Esophagus squamous epithelium (tissue), 4 donors: ENCODE data around the gene TTLL3.

Source experiments
- POLR2A ChIP-seq, 4 donors: fragments of 450-650 bp; IDR thresholded peaks; one replicate each; pipeline ENCODE4 v1.6.1; 2017; ENCODE audit warnings: antibody characterized with exemption in 4 of 4, mild to moderate bottlenecking in 4 of 4, moderate library complexity in 3 of 4
- TF ChIP-seq, protein P1 (sequence below), 6 experiments: fragments of 450-650 bp in 4 of 6; fragments of 200-600 bp in 2 of 6; sonication (generic) in 2 of 6; IDR thresholded peaks; one replicate each; pipeline ENCODE4 v1.5.1; 2016 to 2019; ENCODE audit warnings: antibody characterized with exemption in 6 of 6, mild to moderate bottlenecking in 4 of 6, moderate library complexity in 4 of 6

DNA sequence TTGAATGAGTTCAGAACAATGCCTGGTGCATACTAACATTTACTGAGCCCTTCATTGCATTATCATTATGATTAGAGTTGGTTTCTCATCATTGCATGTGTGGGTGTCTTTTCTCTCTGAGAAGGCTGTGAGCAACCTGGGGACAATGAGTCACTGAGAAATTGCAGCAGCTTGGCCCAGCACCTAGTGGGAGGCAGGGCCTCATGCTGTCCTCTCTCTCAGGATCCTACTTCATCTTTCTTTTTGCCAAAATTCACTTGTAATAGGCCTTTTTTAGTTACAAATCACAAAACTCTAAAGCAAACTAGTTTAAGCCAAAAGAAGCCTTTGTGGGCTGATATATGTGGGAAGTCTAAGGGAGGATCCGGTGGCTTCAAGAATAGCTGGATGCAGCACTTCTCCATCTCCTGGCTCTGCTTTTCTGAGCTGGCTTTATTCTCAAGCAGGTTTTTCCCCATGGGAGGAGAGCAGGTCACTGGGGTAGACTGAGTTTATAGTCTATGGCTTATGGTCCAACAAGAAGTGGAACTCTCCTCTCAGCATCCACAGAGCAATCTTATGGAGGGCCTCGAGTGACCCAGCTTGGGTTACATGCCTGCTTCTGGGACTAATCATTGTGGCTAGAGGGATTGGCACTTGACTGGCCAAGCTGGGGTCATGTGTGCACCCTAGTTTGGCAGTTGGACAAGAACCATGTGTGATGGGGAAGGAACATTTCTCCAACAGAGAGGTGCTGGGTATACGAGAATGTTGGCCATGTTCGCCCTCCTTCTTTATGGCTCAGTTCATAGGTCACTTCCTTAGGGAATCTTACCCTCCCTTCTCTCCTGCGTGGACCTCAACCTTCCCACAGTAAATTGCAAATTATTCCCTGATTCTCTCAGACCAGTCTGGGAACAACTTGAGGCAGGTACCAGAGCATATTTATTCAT, 31.7 kb upstream of the TTLL3 start:
- TF ChIP-seq POLR2A (IDR thresholded peaks at IDR 0.05): no peak
- TF ChIP-seq, protein P1, sequence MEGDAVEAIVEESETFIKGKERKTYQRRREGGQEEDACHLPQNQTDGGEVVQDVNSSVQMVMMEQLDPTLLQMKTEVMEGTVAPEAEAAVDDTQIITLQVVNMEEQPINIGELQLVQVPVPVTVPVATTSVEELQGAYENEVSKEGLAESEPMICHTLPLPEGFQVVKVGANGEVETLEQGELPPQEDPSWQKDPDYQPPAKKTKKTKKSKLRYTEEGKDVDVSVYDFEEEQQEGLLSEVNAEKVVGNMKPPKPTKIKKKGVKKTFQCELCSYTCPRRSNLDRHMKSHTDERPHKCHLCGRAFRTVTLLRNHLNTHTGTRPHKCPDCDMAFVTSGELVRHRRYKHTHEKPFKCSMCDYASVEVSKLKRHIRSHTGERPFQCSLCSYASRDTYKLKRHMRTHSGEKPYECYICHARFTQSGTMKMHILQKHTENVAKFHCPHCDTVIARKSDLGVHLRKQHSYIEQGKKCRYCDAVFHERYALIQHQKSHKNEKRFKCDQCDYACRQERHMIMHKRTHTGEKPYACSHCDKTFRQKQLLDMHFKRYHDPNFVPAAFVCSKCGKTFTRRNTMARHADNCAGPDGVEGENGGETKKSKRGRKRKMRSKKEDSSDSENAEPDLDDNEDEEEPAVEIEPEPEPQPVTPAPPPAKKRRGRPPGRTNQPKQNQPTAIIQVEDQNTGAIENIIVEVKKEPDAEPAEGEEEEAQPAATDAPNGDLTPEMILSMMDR (IDR thresholded peaks at IDR 0.05): no peak
